HG03558 (cell line): Measurements from ENCODE around the gene RPRD1B.
"Not testable (repeated sequence)": the region's sequence is repeated elsewhere in the genome, so short reads cannot be mapped to it uniquely, and the experiment has no call there.

Experiments used
- ATAC-seq: cut with Tn5 transposase; IDR thresholded peaks from one replicate; pipeline ENCODE4 v1.9.1; 2021; ENCODE audit warnings: moderate number of reproducible peaks; ENCODE audit not compliant: unreplicated experiment; ENCODE audit errors: extremely low read depth

The RPRD1B gene

DNA sequence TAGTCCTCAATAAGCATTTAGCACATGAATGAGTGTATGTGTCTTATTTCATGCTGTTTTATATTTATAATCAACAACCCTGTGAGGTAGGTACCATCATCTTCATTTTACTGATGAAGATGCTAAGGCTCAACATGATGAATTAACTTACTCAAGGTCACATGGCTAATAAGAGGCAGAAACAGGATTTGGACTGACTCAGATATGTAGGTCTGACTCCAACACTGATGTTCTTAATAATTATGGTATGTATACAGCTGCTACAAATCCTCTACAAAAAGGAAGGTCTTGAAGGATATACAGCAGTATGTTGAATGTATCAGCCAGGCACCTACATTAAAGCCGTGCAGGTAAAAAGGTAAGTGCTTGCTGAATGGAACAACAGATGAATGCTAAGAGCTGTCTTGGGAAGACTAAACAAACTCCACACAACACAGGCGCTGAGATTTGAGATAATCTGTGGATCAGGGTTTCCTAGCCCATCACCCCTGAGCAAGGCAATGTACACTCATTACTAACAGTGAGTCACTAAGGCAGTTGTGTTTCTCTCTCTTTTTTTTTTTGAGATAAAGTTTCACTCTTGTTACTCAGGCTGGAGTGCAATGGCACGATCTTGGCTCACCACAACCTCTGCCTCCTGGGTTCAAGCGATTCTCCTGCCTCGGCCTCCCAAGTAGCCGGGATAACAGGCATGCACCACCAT, 32.2 kb upstream of the RPRD1B start:
- ATAC-seq: no peak

DNA sequence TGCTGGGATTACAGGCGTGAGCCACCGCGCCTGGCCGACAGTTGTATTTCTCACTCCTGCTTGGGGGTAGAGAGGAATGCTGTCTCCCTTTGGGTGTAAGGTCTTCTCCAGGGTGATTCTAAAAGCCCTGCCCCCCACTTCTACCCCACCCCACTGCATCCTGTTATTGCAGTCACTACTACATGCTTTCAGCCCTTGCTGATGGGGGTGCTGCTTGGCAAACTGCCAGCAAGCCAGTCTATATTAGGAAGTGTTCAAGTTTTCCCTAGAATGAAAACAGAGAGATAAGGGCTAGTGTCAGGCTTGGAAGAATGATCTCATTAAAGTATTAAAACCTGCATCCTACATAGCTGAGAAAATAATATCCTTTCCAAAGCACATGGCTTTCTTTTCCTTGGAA, 31.6 kb upstream of the RPRD1B start:
- no peak for ATAC-seq

DNA sequence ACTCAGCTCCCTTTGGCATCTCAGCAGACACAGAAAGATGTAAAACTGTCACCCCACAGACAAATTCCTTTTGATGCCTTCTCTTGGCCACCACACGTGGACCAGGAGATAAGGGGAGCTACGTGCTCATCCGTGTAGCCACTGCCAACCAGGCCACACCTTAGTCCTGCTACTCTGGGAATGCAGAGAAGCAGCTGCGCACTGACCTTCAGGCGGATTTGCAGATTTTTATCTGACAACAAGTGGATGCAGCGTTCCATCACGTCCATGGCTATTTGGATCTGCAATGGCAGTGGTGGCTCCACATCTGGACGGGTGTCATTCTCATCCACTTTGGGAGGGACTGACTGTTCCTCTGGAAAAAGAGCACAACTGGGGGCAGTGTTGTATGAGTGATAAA, 31.1 kb upstream of the RPRD1B start:
- no peak for ATAC-seq

DNA sequence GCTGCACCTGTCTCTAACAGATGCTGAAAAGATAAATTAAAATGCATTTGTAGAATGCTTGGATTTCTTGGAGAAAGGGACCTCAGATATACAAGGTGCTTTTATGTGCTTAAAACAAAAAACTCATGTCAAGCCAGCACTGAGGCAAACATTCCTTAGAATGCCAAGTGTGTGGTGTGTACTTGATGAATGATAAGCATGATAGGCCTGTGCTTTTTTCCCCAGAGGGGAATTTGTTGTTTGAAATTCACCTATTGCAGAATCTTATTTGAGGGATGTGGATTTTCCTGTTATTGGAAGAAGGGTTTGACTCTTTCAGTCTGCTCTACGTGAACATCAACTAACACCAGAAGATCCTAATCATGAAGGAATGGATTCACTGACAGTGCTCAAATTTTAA, 29.1 kb upstream of the RPRD1B start:
- no peak for ATAC-seq

DNA sequence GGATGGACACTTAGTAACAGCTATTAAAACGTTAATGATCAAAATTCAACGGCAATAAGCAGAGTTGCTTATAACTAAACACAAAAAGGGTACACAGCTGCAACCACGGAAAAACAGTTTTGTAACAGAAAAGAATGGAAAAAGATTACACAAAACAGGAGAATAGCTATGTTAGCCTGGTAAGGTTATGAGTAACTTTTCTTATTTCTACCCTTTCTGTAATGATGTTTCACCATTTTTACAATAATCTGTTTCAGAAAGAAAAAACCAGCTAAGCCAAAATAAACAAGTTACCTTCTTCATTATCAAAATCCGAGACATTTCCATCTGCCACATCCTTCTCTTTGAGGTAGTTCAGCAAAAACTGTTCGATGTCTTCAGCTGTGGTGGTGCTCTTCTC, 27.6 kb upstream of the RPRD1B start:
- no peak for ATAC-seq

DNA sequence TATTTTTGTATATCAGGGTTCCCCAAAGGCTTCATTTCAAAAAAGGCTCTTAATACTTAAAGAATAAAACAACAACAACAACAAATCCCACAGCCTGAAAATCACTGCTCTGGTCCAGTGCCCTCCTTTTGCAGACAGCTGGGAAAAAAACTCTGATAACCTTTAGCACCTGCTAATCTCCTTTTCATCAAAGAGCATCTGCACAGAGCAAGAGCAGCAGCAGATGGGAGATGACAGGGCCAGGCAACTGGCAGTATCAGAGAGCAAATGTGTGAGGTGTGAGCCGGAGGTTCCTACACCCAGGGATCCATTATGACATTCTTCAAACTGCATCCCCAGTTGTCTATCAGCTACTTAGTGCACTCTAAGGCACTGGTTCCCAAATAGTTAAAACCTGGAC, 26.0 kb upstream of the RPRD1B start:
- no peak for ATAC-seq

DNA sequence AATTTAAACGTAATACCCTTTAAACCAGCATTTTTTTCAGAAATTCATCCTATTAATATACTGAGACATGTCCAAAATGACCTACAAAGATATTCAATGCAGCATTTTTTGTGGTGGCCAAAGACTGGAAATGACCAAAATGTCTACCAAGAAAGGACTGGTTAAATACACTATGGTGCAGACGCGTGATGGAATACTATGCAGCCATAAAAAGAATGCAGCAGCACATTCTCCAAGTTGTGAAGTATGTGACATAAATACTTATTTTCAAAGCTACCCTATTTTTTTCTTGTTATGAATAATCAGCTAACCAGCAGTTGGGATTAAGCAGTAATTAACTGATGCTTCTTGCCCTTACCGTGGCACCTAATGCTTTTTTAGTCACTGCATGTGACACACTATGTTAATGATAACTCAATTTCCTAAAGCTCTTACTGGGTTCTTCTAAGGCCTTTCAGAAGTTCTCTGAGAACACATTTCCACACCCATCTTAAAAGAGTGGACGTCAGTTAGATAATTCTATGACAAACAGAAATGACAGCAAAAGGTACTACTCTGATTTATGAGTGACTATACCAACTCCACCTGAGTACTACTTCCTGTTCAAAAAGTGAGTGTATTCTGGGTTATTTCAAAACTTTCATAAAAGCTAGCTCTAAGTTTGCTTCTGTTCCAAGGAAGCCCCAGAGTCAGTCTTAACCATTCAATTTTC, 25.2 kb upstream of the RPRD1B start:
- no peak for ATAC-seq

DNA sequence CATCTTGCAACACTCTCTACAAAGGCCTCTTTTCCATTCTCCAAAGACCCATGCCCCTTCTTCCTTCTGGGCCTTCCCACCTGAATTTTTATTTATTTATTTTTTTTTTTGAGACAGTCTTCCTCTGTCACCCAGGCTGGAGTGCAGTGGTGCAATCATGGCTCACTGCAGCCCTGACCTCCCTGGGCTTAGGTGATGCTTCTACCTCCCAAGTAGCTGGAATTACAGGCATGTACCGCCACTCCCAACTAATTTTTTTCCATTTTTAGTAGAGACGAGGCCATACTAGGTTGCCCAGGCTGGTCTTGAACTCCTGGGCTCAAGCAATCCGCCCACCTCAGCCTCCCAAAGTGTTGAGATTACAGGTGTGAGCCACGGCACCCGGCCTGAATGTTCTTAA, 24.1 kb upstream of the RPRD1B start:
- not testable (repeated sequence) for ATAC-seq

DNA sequence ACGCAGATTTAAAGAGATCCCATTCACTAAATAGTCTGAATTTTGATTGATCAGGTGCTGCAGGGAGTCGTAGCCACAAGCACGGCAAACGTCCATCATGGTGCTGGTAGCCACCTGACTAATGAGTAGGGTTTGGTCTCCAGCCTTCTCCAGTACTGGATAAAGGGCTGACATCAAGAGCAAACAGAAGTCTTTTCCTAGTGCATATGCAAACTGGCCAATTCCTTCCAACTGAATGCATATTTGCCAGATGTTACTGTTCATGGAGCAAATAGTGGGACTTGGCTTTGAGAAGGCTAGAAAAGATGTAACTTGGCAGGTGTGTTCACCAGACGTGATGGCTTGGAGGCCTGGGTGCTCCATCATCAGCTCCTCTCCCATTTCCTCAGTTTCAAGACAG, 21.9 kb upstream of the RPRD1B start:
- ATAC-seq: no peak

DNA sequence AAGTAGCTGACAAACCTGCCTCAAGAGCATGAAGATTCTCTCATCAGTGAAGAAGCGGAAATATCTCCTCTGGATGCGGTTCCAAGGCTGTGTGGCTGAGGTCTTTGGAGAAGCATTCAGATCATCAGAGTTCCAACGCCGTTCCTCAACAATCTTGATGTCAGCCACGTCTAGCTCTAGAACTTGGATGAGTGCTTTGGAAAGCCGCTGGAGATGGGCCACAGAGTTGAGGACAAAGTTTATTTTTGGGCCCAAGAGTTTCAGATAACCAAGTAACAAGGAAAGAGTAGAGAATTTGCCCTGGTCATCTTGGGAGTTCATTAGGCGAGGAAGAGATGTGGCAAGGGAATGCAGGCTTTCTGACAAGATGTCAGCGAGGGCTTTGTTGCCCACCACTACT, 21.2 kb upstream of the RPRD1B start:
- ATAC-seq: no peak

DNA sequence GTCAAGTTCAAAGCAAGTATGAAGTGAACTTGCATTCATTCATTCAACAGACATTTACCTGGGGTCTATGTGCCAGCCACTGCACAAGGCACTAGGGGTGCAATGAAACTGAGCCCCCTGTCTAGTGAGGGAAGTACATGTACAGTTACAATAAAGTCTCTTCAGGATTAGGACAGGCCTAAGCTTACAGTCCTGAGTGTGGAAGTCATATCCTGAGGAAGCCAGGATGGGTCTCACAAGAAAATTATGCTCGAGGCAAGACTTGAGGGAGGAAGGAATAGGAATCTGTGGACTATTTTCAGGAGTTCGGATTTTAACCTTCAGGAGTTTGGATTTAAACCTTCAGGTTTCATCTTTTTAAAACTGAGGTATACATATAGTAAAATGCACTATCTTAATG, 19.7 kb upstream of the RPRD1B start:
- no peak for ATAC-seq

DNA sequence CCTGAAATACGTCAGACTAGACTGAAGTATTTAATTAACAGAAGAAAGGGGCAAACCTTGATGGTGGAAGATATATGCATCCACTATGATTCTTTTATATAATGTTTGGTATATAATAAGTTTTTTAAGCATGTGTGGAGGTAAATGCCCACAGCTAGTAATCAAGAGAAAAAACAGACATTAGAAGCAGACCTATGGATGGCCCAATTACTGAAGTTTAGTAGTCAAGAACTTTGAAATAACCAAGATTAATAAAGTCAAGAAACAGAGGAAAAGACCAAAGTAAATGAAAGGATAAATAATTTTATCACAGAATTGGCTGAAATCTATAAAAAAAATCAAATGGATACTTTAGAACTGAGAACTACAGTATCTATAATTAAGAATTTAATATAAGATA, 15.6 kb upstream of the RPRD1B start:
- no peak for ATAC-seq

DNA sequence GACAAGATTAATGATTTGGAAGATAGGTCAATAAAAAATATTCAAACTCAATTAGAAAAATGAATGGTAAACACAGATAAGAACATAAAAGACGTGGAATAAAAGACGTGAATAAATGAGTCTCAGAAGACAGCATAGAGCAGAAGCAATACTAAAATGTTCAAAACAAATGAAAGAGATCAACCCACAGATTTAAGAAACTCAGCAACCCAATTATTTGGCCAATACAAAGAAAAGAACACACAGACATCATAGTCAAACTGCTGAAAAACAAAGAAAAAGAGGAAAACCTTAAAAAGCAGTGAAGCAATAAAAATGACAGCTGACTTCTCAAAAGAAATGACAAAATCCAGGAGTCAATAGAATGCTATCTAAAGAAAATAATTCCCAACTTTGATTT, 15.2 kb upstream of the RPRD1B start:
- no peak for ATAC-seq

DNA sequence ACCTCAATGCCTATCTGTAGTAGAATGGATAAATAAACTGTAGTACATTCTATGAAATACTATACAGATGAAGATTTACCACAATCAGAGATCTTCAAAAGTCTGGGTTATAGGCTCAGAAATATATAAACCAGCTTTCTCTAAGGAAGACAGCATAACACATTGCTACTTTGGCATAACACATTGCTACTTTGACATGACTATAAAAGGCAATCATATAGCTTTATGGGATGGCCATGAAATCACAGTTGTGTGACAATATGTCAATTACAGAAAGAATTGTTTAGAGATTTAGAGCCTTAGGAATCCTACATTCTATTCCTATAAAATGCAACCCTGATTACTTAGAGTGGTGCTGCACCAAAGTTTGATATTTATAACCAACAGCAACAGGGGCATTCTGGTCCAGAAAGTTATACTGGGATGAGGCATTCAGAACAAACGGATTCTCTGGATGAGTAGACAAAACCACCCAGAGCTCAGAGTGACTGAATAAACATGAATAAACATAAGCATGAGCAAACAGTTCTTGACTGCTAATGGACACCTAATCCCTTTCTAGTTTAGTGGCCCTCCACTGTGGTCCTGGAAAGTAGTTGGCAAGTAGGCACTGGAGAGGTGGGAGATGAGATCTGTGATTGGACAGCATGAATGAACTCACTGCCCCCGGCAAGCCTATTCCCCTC, 12.3 kb upstream of the RPRD1B start:
- ATAC-seq: no peak

DNA sequence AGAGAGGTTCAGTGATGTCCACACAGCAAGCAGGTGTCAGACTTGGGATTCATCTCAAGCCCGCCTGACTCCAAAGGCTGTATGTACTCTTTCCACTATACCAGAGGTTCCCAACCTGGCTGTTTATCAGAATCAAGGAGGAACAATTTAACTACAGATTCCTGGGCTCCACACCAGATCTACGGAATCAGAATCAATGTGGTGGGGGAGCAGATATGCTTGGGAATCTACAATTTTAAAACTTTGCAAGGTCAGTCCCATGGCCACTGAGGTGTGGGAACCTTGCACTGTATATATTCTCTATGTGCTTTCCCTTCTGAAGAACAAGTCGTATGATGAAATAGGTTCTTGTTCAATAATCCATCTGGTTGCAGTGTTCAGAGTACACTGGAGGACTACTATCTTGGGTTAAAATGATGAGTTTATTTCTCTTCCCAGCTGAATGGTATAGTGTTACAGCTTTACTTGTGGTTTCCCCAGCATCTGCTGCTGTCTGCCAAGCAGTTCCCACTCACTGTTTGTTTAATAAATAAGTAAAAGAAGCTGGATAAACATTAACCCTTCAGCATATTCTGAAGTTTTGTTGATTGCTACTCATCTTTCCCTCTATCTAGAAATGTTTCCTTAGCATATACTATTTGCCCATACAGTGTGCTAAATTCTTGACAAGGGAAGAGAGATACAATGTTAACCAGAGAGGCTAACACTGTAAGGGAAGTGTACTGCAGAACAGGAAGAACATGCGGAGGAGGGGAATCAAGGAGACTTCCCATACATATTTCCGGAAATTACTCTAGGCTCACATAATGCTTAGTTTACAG, 10.2 kb upstream of the RPRD1B start:
- ATAC-seq: no peak

DNA sequence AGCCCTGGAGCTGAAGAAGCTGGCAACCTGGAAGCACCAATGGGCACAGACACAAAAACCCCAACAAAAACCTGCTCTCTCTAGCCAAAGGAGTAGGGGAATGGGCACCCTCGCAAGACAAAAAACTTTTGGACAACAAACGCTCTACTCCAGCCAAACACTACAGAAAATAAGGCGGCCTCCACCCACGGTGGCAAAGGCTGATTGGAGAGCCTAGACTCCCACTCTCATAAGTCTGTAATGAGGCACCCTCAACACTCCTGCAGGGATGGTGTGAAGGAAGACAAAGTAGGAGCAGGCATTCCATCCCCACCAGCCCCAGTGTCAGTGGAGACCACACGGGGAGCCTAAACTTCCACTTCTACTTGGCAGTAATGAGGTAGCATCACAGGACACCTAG, 9.1 kb upstream of the RPRD1B start:
- ATAC-seq: no peak

DNA sequence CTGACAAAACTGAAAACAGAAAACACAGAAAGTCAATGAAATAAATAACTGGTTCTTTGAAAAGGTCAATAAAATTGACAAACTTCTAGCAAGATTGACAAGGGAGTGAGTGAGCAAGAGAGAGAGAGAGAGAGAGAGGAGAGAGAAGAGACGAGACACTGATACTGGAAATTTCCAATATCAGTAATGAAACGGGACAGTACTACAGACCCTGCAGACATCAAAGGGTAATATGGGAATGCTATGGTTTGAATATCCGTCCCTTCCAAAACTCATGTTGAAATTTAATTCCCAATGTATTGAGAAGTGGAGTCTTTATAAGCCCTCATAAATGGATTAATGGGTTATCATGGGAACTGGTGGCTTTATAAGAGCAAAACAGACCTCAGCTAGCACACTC, 4.1 kb upstream of the RPRD1B start:
- no peak for ATAC-seq

DNA sequence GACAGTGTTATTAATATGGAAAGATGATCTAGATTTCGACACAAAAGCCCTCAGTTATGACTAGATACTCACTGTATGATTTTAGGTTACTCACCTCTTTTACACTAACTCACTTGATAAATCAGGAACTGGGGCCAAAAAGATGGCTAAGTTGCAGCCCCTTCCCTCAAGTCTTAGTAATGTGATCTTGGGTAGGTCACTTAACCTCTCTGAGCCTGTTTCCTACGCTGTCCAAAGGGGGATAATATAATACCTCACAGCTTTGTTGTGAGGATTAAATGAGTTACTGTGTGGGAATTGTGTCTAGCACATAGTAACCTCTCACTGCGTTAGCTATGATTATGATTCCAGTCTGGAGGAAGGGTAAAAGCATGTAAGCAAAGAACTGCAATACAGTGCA, 1.6 kb upstream of the RPRD1B start:
- ATAC-seq: no peak

DNA sequence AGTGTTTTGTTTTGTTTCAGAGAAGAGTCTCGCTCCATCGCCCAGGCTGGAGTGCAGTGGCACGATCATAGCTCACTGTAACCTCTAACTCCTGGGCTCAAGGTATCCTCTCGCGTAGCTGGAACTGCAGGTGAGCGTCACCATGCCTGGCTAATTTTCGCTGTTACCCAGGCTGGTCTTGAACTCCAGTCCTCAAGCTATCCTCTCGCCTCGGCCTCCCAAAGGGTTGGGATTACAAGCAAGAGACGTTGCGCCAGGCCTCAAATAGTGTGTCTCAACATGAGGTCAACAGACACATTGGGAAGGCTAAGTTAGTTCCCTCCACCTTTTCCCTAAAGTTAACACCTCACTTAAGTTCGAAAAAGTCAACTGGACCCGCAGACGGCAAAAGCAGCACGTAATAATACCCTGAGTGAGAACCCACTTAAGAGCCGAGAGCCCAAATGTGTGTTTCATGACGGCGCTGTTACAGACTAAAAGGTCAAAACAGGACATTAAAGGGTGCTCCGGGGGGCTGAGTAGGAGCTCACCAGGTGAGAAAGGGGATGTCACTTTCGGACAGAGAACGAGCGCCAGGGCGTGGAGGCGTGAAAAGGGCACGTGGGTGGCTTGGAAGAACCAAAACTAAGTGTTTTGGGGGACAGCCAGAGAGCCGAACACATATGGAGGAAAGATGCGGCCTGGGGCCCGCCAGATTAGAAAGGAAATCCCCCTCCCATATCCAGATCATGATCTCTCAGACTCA, 789 bp upstream of the RPRD1B start:
- ATAC-seq: no peak

DNA sequence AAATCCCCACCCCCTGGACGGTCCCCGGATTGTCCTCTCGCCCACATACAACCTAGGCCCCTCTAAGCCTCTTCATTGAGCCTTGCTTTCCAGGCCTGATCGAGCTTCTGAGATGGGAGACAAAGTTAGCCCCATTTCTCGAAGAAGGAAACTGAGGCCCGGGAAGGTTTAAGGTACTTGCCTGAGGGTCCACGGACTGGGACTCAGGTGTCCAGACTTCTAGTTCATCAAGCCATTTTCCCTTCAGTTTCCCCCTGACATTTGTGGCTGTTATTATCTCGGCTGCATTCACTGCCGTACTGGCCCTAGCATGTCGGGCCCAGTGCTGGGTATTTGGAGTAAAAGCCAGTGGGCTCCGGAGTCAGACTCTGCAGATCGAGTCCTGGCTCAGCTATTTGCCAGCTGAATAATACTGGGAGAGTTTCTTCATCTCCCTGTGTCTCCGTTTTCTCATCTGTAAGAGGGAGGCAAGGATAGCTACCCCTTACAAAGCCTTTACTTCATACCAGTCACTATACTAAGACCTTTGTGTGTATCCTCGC, 633 bp downstream of the RPRD1B start:
- ATAC-seq: no peak
